NCI-H2227 (cell line): Measurements from ENCODE around the gene SRP14.

Experiments
- DNase-seq: peaks from one replicate; lab custom pipeline; 2025; ENCODE audit not compliant: unreplicated experiment; lab: John Stamatoyannopoulos, UW

The SRP14 gene

GRCh38 chr15:39990706-39991105, 48.3 kb downstream of the SRP14 start:
- no peak for DNase-seq

GRCh38 chr15:39987821-39988220, 51.2 kb downstream of the SRP14 start:
- DNase-seq: no peak
